BE2C (cell line): Measurements from ENCODE around the gene GPAT2.
"Not testable (repeated sequence)": the region's sequence is repeated elsewhere in the genome, so short reads cannot be mapped to it uniquely, and the experiment has no call there.

ENCODE experiments used
- DNase-seq: peaks from one replicate; pipeline ENCODE4 v3.0.0-alpha.2; 2020
- H3K27me3 ChIP-seq: fragments of 250-450 bp; sonication (Bioruptor Pico); 2 replicates; pipeline ENCODE4 v1.5.1; 2020; ENCODE audit warnings: mild to moderate bottlenecking
- H3K36me3 ChIP-seq: fragments of 250-450 bp; sonication (Bioruptor Pico); 2 replicates; pipeline ENCODE4 v1.5.1; 2020; ENCODE audit warnings: mild to moderate bottlenecking
- H3K4me1 ChIP-seq: fragments of 250-450 bp; sonication (Bioruptor Pico); 2 replicates; pipeline ENCODE4 v1.5.1; 2020
- H3K4me3 ChIP-seq: 2 replicates; pipeline ENCODE4 v1.5.1; 2011; ENCODE audit warnings: low read depth, low read length
- H3K9me3 ChIP-seq: fragments of 250-450 bp; sonication (Bioruptor Pico); 2 replicates; pipeline ENCODE4 v1.5.1; 2020
- CTCF ChIP-seq: IDR thresholded peaks from 2 replicates; pipeline ENCODE4 v1.5.1; 2012; ENCODE audit warnings: mild to moderate bottlenecking, low read depth, low read length

Gene GPAT2

GRCh38 chr2:96022701-96023447 lies 11.8 kb downstream of the GPAT2 start:
- TF ChIP-seq CTCF: peak; percentile 65
- H3K9me3 ChIP-seq, H3K4me3 ChIP-seq, H3K27me3 ChIP-seq, H3K36me3 ChIP-seq, H3K4me1 ChIP-seq: not testable (repeated sequence)
- peak; percentile 81 for DNase-seq

GRCh38 chr2:96022126-96022525 lies 12.6 kb downstream of the GPAT2 start:
- DNase-seq, H3K27me3 ChIP-seq, H3K4me3 ChIP-seq, H3K4me1 ChIP-seq, H3K36me3 ChIP-seq, H3K9me3 ChIP-seq: not testable (repeated sequence)

GRCh38 chr2:96021142-96021541 lies 13.6 kb downstream of the GPAT2 start:
- not testable (repeated sequence) for H3K36me3 ChIP-seq, DNase-seq, H3K27me3 ChIP-seq, H3K9me3 ChIP-seq, H3K4me1 ChIP-seq, H3K4me3 ChIP-seq

- not testable (repeated sequence) for DNase-seq, H3K27me3 ChIP-seq
Observed at GRCh38 chr2:96019909-96020590, 14.7 kb downstream of the GPAT2 start.

GRCh38 chr2:96016321-96016720 lies 18.4 kb downstream of the GPAT2 start:
- not testable (repeated sequence) for H3K4me1 ChIP-seq

More at GRCh38 chr2:96019909-96020590, 14.7 kb downstream of the GPAT2 start:
- not testable (repeated sequence) for H3K36me3 ChIP-seq, H3K9me3 ChIP-seq, H3K4me3 ChIP-seq, H3K4me1 ChIP-seq

GRCh38 chr2:96012792-96013264 lies 21.9 kb downstream of the GPAT2 start:
- not testable (repeated sequence) for DNase-seq, H3K4me3 ChIP-seq, H3K36me3 ChIP-seq, H3K4me1 ChIP-seq, H3K27me3 ChIP-seq, H3K9me3 ChIP-seq

More at GRCh38 chr2:96016321-96016720, 18.4 kb downstream of the GPAT2 start:
- H3K27me3 ChIP-seq, DNase-seq, H3K4me3 ChIP-seq, H3K36me3 ChIP-seq, H3K9me3 ChIP-seq: not testable (repeated sequence)

- H3K4me1 ChIP-seq, H3K4me3 ChIP-seq, DNase-seq, H3K9me3 ChIP-seq, H3K27me3 ChIP-seq, H3K36me3 ChIP-seq: not testable (repeated sequence)
Observed at GRCh38 chr2:96012086-96012791, 22.5 kb downstream of the GPAT2 start.

- not testable (repeated sequence) for H3K27me3 ChIP-seq, H3K9me3 ChIP-seq, H3K36me3 ChIP-seq, H3K4me1 ChIP-seq, H3K4me3 ChIP-seq
- DNase-seq: peak; percentile 22
Observed at GRCh38 chr2:96011129-96011455, 23.6 kb downstream of the GPAT2 start.

- H3K27me3 ChIP-seq, H3K9me3 ChIP-seq, H3K4me1 ChIP-seq, H3K36me3 ChIP-seq: not testable (repeated sequence)
- peak overlapping the region; percentile 45 for H3K4me3 ChIP-seq
- DNase-seq: peak; percentile 92
Observed at GRCh38 chr2:96010320-96011128, 24.2 kb downstream of the GPAT2 start.

- H3K9me3 ChIP-seq, DNase-seq, H3K4me1 ChIP-seq, H3K27me3 ChIP-seq, H3K36me3 ChIP-seq: not testable (repeated sequence)
- H3K4me3 ChIP-seq: peak overlapping the region; percentile 45
Observed at GRCh38 chr2:96009833-96010232, 24.9 kb downstream of the GPAT2 start.

- not testable (repeated sequence) for H3K9me3 ChIP-seq, H3K27me3 ChIP-seq, H3K4me1 ChIP-seq, H3K36me3 ChIP-seq, DNase-seq, H3K4me3 ChIP-seq
Observed at GRCh38 chr2:96008051-96008450, 26.7 kb downstream of the GPAT2 start.

- H3K4me3 ChIP-seq, H3K9me3 ChIP-seq, DNase-seq, H3K36me3 ChIP-seq, H3K27me3 ChIP-seq, H3K4me1 ChIP-seq: not testable (repeated sequence)
Observed at GRCh38 chr2:96006248-96006647, 28.5 kb downstream of the GPAT2 start.
